HG02885 (cell line): Measurements from ENCODE around the gene LVRN.

Source experiments
- ATAC-seq: cut with Tn5 transposase; IDR thresholded peaks from one replicate; pipeline ENCODE4 v1.9.1; 2021; ENCODE audit warnings: mild to moderate bottlenecking; ENCODE audit not compliant: unreplicated experiment, poor library complexity

Gene LVRN

DNA sequence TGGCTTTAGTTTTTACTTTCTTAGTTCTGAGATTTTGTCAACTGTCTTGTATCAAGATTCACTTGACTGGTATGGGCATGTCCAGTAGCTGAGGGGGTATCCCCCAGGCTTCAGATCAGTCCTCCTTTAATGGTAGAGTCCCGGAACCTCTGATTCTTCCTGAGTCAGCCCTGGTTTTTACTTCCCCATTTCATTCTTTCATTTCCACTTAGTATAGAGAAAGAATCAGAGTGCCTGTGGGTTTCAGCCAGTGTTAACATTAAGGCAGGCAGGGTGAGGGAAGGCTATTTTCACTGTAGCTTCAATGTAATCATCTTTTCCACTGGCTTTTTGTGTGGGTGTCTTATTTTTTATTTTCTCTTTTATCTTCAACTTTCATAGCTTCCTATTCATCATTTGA, 114.2 kb downstream of the LVRN start:
- peak; percentile 99 for ATAC-seq
